HEK293 (cell line): ENCODE data around the gene TAS1R2.

Experiments
- CTCF ChIA-PET: fragments of 350-600 bp; formaldehyde crosslinking; extraction: SDS; loops from one replicate; lab custom pipeline; 2021; ENCODE audit warnings: antibody characterized with exemption; lab: Yijun Ruan, JAX
- POLR2A ChIA-PET: fragments of 300-600 bp; formaldehyde crosslinking; extraction: SDS; loops from one replicate; lab custom pipeline; 2020; ENCODE audit warnings: antibody characterized with exemption, inconsistent platforms; lab: Yijun Ruan, JAX
- H3K27ac ChIP-seq: fragments of 200-500 bp; sonication (Bioruptor generic); 2 replicates; pipeline ENCODE4 v1.5.1; 2014; ENCODE audit warnings: low read depth, low read length, control low read depth, inconsistent platforms; ENCODE audit errors: extremely low read depth
- H3K36me3 ChIP-seq, 2 experiments: fragments of 200-500 bp in 1 of 2; sonication (Bioruptor generic) in 1 of 2; 1 replicate in 1 of 2; 2 replicates in 1 of 2; pipeline ENCODE4 v1.5.1; 2014 to 2017; ENCODE audit warnings: inconsistent platforms in 2 of 2, low read length in 2 of 2; ENCODE audit not compliant: control insufficient read depth in 2 of 2, insufficient read depth in 1 of 2
- H3K4me1 ChIP-seq: fragments of 200-500 bp; sonication (Bioruptor generic); 2 replicates; pipeline ENCODE4 v1.5.1; 2014; ENCODE audit warnings: mild to moderate bottlenecking, low read length, inconsistent platforms; ENCODE audit not compliant: control insufficient read depth, insufficient read depth
- H3K4me3 ChIP-seq: 2 replicates; pipeline ENCODE4 v1.5.1; 2011; ENCODE audit warnings: low read depth, mild to moderate bottlenecking, control low read depth, low read length, moderate library complexity
- H3K9me3 ChIP-seq: fragments of 200-500 bp; sonication (Bioruptor generic); 2 replicates; pipeline ENCODE4 v1.5.1; 2014; ENCODE audit warnings: low read depth, low read length, inconsistent platforms; ENCODE audit not compliant: control insufficient read depth, insufficient read depth
- KLF1 ChIP-seq: fragments of 450-650 bp; formaldehyde crosslinking; IDR thresholded peaks from 2 replicates; pipeline ENCODE4 v1.5.1; 2016; ENCODE audit warnings: missing biosample characterization, missing genetic modification characterization
- KLF10 ChIP-seq: fragments of 450-650 bp; IDR thresholded peaks from 2 replicates; pipeline ENCODE4 v1.5.1; 2018; ENCODE audit warnings: missing biosample characterization, mild to moderate bottlenecking, missing genetic modification characterization
- KLF9 ChIP-seq: fragments of 450-650 bp; formaldehyde crosslinking; IDR thresholded peaks from 2 replicates; pipeline ENCODE4 v1.5.1; 2016; ENCODE audit warnings: missing biosample characterization, missing genetic modification characterization, low read depth
- YY2 ChIP-seq: fragments of 450-650 bp; formaldehyde crosslinking; IDR thresholded peaks from 2 replicates; pipeline ENCODE4 v1.5.1; 2016; ENCODE audit warnings: missing biosample characterization, missing genetic modification characterization
- ZFP37 ChIP-seq: fragments of 450-650 bp; formaldehyde crosslinking; IDR thresholded peaks from 2 replicates; pipeline ENCODE4 v1.5.1; 2016; ENCODE audit warnings: missing biosample characterization, missing genetic modification characterization
- ZNF10 ChIP-seq: fragments of 450-650 bp; formaldehyde crosslinking; IDR thresholded peaks from 2 replicates; pipeline ENCODE4 v1.5.1; 2017; ENCODE audit warnings: missing biosample characterization, missing genetic modification characterization
- ZNF354C ChIP-seq: fragments of 450-650 bp; formaldehyde crosslinking; IDR thresholded peaks from 2 replicates; pipeline ENCODE4 v1.5.1; 2016; ENCODE audit warnings: missing biosample characterization, missing genetic modification characterization, low read depth, borderline replicate concordance
- ZNF366 ChIP-seq: fragments of 450-650 bp; formaldehyde crosslinking; conservative IDR thresholded peaks from 2 replicates; pipeline ENCODE4 v1.5.1; 2016; ENCODE audit warnings: missing biosample characterization, missing genetic modification characterization
- ZNF426 ChIP-seq: fragments of 450-650 bp; formaldehyde crosslinking; IDR thresholded peaks from 2 replicates; pipeline ENCODE4 v1.5.1; 2017; ENCODE audit warnings: missing biosample characterization, missing genetic modification characterization, mild to moderate bottlenecking, inconsistent platforms, moderate library complexity
- ZNF623 ChIP-seq: fragments of 450-650 bp; formaldehyde crosslinking; IDR thresholded peaks from 2 replicates; pipeline ENCODE4 v1.5.1; 2016; ENCODE audit warnings: missing biosample characterization, missing genetic modification characterization
- ZNF76 ChIP-seq: fragments of 450-650 bp; formaldehyde crosslinking; IDR thresholded peaks from 2 replicates; pipeline ENCODE4; 2016; ENCODE audit warnings: low read depth, missing biosample characterization, missing genetic modification characterization, borderline replicate concordance
- ZNF830 ChIP-seq: fragments of 450-650 bp; IDR thresholded peaks from 2 replicates; pipeline ENCODE4 v1.5.0; 2018; ENCODE audit warnings: missing biosample characterization, missing genetic modification characterization, low read depth, mild to moderate bottlenecking, moderate library complexity
- ZSCAN30 ChIP-seq: fragments of 450-650 bp; IDR thresholded peaks from 2 replicates; pipeline ENCODE4 v1.5.1; 2018; ENCODE audit warnings: missing biosample characterization, mild to moderate bottlenecking, missing genetic modification characterization, moderate library complexity
- TF ChIP-seq, protein P1 (sequence below): fragments of 450-650 bp; formaldehyde crosslinking; IDR thresholded peaks from 2 replicates; pipeline ENCODE4 v1.5.1; 2017; ENCODE audit warnings: missing biosample characterization, missing genetic modification characterization
- TF ChIP-seq, protein P2 (sequence below): fragments of 450-650 bp; formaldehyde crosslinking; IDR thresholded peaks from 2 replicates; pipeline ENCODE4 v1.5.1; 2016; ENCODE audit warnings: missing biosample characterization, missing genetic modification characterization

The TAS1R2 gene

DNA sequence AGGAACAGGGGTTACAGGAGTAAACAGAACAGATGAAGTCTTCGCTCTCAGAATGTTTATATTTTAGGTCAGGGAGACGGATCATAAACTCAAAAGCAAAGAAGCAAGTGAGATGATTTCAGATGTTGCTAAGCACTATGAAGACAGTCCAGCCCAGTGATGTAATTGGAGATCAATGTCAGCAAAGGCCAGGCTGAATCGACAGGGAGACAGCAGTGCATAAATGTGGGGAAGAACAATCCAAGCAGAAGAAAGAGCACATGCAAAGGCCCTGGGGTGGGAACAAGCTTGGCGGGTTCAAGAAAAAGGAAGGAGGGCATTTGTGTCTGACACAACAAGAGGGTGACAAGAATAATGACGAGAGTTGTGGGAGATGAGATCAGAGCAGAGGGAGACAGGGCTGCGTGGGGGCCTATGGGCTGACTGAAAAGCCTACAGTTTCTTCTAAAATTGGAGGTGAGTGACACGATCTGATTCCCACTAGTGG is 47.0 kb downstream of the TAS1R2 start:
- POLR2A ChIA-PET, result no interaction called here
- Histone ChIP-seq H3K27ac (no peak overlapping the region), H3K9me3 (no peaks in the 10 kb centered on the region), H3K4me1 (no peaks in the 10 kb centered on the region), H3K36me3 (no peaks in the 10 kb centered on the region), H3K4me3 (no peak overlapping the region)
- TF ChIP-seq ZNF426 (tag by site-specific recombination) (no peak), ZNF623 (peak; percentile 92)
- CTCF ChIA-PET, result no interaction called here

DNA sequence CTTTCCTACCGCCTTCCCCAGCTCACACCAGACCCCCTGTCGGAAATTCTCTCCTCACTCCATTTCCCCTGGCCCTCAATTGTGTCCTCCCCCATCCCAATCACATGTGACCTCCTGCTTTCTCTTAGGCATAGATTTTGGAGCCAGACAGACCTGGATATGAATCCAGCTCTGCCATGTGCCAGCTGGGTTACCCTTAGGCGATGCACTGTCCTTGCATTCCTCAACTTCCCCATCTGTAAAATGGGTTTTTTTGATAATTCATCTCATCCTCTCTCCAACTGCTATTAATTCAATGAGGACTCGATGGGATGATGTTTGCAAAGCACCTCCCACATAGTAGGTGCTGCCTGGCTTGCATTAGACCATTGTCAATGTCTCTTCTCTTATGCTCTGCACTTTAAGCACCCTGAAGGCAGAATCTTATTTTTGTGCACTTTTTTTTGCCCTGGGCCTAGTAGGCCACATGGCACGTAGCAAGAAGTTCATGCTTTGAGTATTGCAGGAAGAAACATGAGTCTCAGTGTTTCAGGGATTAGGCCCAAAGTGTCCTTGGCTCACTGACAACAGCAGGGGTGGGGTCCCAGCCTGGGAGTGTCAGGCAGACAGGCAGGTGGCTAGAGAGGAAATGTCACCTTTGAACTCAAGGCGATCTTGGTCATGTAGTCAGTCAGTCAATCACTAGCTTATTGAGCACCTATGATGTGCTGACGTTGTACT is 47.6 kb downstream of the TAS1R2 start:
- Histone ChIP-seq H3K4me1 (no peaks in the 10 kb centered on the region), H3K9me3 (no peaks in the 10 kb centered on the region), H3K36me3 (no peaks in the 10 kb centered on the region), H3K27ac (no peak overlapping the region), H3K4me3 (no peak overlapping the region)
- TF ChIP-seq KLF1 (tag by site-specific recombination) (peak; percentile 23; the same call in 1 of the 2 replicates), KLF10 (tag by site-specific recombination) (no peak)
- POLR2A ChIA-PET, result no interaction called here
- CTCF ChIA-PET, result interaction anchor here (0.7 kb wide), 1 partner anchor 215 kb away, joined by 3 read pairs; no protein-coding TSS in a partner anchor

GRCh38 chr1:18809953-18810899 is 49.2 kb downstream of the TAS1R2 start:
- TF ChIP-seq KLF9, result no peak
- TF ChIP-seq ZNF10 (tag by site-specific recombination), result no peak
- TF ChIP-seq ZNF354C (tag by site-specific recombination), result no peak
- TF ChIP-seq ZNF830, result no peak
- no peak for TF ChIP-seq ZNF366 (tag by site-specific recombination)
- no peak for TF ChIP-seq ZNF76
- TF ChIP-seq, protein P1, sequence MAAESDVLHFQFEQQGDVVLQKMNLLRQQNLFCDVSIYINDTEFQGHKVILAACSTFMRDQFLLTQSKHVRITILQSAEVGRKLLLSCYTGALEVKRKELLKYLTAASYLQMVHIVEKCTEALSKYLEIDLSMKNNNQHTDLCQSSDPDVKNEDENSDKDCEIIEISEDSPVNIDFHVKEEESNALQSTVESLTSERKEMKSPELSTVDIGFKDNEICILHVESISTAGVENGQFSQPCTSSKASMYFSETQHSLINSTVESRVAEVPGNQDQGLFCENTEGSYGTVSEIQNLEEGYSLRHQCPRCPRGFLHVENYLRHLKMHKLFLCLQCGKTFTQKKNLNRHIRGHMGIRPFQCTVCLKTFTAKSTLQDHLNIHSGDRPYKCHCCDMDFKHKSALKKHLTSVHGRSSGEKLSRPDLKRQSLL (tag by site-specific recombination), result no peak
- no peak for TF ChIP-seq YY2 (tag by site-specific recombination)
- no peak for TF ChIP-seq ZSCAN30 (tag by site-specific recombination)
- TF ChIP-seq ZFP37 (tag by site-specific recombination), result no peak
- TF ChIP-seq, protein P2, sequence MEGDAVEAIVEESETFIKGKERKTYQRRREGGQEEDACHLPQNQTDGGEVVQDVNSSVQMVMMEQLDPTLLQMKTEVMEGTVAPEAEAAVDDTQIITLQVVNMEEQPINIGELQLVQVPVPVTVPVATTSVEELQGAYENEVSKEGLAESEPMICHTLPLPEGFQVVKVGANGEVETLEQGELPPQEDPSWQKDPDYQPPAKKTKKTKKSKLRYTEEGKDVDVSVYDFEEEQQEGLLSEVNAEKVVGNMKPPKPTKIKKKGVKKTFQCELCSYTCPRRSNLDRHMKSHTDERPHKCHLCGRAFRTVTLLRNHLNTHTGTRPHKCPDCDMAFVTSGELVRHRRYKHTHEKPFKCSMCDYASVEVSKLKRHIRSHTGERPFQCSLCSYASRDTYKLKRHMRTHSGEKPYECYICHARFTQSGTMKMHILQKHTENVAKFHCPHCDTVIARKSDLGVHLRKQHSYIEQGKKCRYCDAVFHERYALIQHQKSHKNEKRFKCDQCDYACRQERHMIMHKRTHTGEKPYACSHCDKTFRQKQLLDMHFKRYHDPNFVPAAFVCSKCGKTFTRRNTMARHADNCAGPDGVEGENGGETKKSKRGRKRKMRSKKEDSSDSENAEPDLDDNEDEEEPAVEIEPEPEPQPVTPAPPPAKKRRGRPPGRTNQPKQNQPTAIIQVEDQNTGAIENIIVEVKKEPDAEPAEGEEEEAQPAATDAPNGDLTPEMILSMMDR, result no peak
- no peaks in the 10 kb centered on the region for H3K9me3 ChIP-seq
- no peaks in the 10 kb centered on the region for H3K4me1 ChIP-seq
- no peak overlapping the region for H3K27ac ChIP-seq
- no peak overlapping the region for H3K4me3 ChIP-seq
- CTCF ChIA-PET, result interaction anchor here (0.6 to 1.5 kb wide), 2 partner anchors 11 to 206 kb away, joined by 3 read pairs; no protein-coding TSS in a partner anchor
- POLR2A ChIA-PET, result no interaction called here
- no peaks in the 10 kb centered on the region for H3K36me3 ChIP-seq
